ENCODE results near the gene RTBDN. TPM values are rescaled to one million over a fixed set of nuclear protein-coding genes. Genes with fewer than 3 reads are reported as not detected.
"Not testable (repeated sequence)": the region's sequence is repeated elsewhere in the genome, so short reads cannot be mapped to it uniquely, and the experiment has no call there.

RTBDN gene
- total RNA-seq, 1 experiment from 2014 or later, result 5.6 TPM

DNA sequence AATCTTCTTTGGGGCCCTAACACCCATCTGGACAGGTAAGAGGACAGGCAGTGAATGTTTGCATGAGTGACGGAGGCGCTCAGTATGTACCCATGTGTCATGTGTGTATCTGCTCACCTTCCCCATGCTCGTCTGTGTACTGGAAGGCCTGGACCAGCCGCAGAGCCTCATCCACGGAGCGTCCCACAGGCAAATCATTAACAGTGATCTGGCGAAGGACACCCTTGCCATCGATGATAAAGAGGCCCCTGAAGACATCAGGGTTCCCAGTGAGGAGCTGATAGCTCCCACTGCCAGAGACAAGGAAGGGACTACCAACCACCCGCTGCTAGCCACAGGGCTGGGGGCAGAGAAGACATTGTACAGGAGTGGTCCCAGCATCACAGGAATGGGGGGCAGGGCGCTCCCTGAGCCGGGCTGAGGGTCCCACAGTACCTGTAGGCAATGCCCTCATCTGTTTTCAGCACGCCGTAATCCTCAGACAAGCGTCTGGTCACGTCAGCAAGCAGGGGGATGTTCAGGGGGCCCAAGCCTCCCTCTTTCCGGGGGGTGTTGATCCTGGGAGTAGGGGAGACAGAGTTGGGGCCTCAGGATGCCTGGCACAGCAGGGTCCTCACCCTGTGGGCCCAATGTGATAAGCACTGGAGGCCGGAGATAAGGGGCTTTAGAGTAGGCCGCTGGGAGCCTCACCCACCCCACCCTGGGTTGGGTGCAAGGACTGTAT lies 34.5 kb downstream of the RTBDN start:
- Histone ChIP-seq H2AFZ (ENCODE audit: low read length) (no peak overlapping the region), H3K27me3 (ENCODE audit: insufficient read depth, low read length) (no peaks in the 10 kb centered on the region), H4K8ac (replicated peaks; ENCODE audit: insufficient read length, low read depth, low read length) (no peak overlapping the region), H3K18ac (ENCODE audit: insufficient read length, low read depth, low read length) (no peak overlapping the region), H2AK5ac (ENCODE audit: insufficient read length, low read length) (no peak overlapping the region), H2BK15ac (ENCODE audit: low read depth, low read length) (no peak overlapping the region), H3K14ac (ENCODE audit: insufficient read depth, low read length) (no peak overlapping the region), H2BK120ac (ENCODE audit: low read depth, low read length, poor library complexity, severe bottlenecking) (no peak overlapping the region), H3K4me2 (ENCODE audit: insufficient read depth, insufficient read length, low read length) (peak overlapping the region; percentile 84), H3T11ph (ENCODE audit: low read length) (no peak overlapping the region), H4K91ac (ENCODE audit: insufficient read length, low read depth, low read length) (no peak overlapping the region), H2BK12ac (ENCODE audit: insufficient read length, low read depth, low read length) (no peak overlapping the region), H3K4me1 (ENCODE audit: insufficient read depth, low read length) (no peaks in the 10 kb centered on the region; the same call in 1 of the 2 replicates), H3K9ac (ENCODE audit: extremely low read depth, insufficient read length, low read length) (no peak overlapping the region), H3K4ac (ENCODE audit: low read depth, low read length) (no peak overlapping the region), H2BK20ac (ENCODE audit: low read depth, low read length, poor library complexity, severe bottlenecking) (no peak overlapping the region), H3K56ac (ENCODE audit: insufficient read length, low read depth, low read length) (no peak overlapping the region), H4K20me1 (ENCODE audit: control insufficient read depth, insufficient read depth, insufficient read length) (no peaks in the 10 kb centered on the region), H3K79me1 (ENCODE audit: insufficient read depth, low read depth, low read length, poor library complexity, severe bottlenecking) (peaks cover 4% of the 10 kb centered on the region), H3K9me3 (ENCODE audit: control insufficient read depth, low read depth, low read length) (no peaks in the 10 kb centered on the region), H4K5ac (ENCODE audit: insufficient read length, low read depth, low read length) (no peak overlapping the region), H3K27ac (ENCODE audit: insufficient read length, low read depth, low read length) (no peak overlapping the region), H3K23ac (ENCODE audit: insufficient read length, low read depth, low read length) (no peak overlapping the region), H2BK5ac (ENCODE audit: insufficient read length, low read length) (no peak overlapping the region), H3K23me2 (ENCODE audit: insufficient read length, low read depth, low read length, poor library complexity, severe bottlenecking) (peaks cover 17% of the 10 kb centered on the region), H3K79me2 (ENCODE audit: insufficient read depth, low read length) (no peaks in the 10 kb centered on the region)
- H3K9me3 Mint-ChIP-seq, result no peaks in the 10 kb centered on the region; a peak in 1 of 5 replicates
- H3K27me3 Mint-ChIP-seq (ENCODE audit: low read depth), result peaks cover 6% of the 10 kb centered on the region
- peaks cover 11 to 44% (median 35%) of the 10 kb centered on the region in 3 experiments; a peak in 6 of 7 replicates for H3K36me3 Mint-ChIP-seq (ENCODE audit: insufficient read depth in 1 of 3, low read depth in 3 of 3)
- H3K4me3 Mint-ChIP-seq, result peak overlapping the region; percentile 91 to 94; a peak in 4 of 5 replicates
- DNase-seq, result no peak
- H3K4me1 Mint-ChIP-seq, result peaks cover 20 to 22% of the 10 kb centered on the region in 2 experiments
- no CpG with 5 or more reads among the region's 18 CpGs for WGBS (ENCODE audit: extremely low coverage, insufficient read length, low lambda C conversion rate)
- TF ChIP-seq, protein P1, sequence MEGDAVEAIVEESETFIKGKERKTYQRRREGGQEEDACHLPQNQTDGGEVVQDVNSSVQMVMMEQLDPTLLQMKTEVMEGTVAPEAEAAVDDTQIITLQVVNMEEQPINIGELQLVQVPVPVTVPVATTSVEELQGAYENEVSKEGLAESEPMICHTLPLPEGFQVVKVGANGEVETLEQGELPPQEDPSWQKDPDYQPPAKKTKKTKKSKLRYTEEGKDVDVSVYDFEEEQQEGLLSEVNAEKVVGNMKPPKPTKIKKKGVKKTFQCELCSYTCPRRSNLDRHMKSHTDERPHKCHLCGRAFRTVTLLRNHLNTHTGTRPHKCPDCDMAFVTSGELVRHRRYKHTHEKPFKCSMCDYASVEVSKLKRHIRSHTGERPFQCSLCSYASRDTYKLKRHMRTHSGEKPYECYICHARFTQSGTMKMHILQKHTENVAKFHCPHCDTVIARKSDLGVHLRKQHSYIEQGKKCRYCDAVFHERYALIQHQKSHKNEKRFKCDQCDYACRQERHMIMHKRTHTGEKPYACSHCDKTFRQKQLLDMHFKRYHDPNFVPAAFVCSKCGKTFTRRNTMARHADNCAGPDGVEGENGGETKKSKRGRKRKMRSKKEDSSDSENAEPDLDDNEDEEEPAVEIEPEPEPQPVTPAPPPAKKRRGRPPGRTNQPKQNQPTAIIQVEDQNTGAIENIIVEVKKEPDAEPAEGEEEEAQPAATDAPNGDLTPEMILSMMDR (conservative IDR thresholded peaks at IDR 0.05), result no peak
- no peak overlapping the region for H3K27ac Mint-ChIP-seq

DNA sequence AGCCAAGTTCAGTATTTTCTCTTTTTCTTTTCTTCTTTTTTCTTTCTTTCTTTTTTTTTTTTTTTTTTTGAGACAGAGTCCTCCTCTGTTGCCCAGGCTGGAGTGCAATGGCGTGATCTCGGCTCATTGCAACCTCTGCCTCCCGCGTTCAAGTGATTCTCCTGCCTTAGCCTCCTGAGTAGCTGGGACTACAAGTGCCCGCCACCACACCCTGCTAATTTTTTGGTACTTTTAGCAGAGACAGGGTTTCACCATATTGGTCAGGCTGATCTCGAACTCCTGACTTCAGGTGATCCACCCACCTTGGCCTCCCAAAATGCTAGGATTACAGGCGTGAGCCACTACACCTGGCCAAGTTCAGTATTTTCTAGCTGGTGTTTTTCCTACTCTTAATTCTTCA lies 36.8 kb downstream of the RTBDN start:
- H2BK5ac ChIP-seq (ENCODE audit: insufficient read length, low read length); H3K9me3 Mint-ChIP-seq; H4K8ac ChIP-seq (replicated peaks; ENCODE audit: insufficient read length, low read depth, low read length); H3K4me3 Mint-ChIP-seq; H3K27me3 Mint-ChIP-seq (ENCODE audit: low read depth); H3K23ac ChIP-seq (ENCODE audit: insufficient read length, low read depth, low read length); H2BK20ac ChIP-seq (ENCODE audit: low read depth, low read length, poor library complexity, severe bottlenecking); H3K27me3 ChIP-seq (ENCODE audit: insufficient read depth, low read length); H3K27ac Mint-ChIP-seq; H3K18ac ChIP-seq (ENCODE audit: insufficient read length, low read depth, low read length); H2AFZ ChIP-seq (ENCODE audit: low read length); H3K27ac ChIP-seq (ENCODE audit: insufficient read length, low read depth, low read length); H3K4me2 ChIP-seq (ENCODE audit: insufficient read depth, insufficient read length, low read length); H3K79me2 ChIP-seq (ENCODE audit: insufficient read depth, low read length); H2BK120ac ChIP-seq (ENCODE audit: low read depth, low read length, poor library complexity, severe bottlenecking); H2BK12ac ChIP-seq (ENCODE audit: insufficient read length, low read depth, low read length); H4K5ac ChIP-seq (ENCODE audit: insufficient read length, low read depth, low read length); H4K91ac ChIP-seq (ENCODE audit: insufficient read length, low read depth, low read length); H4K20me1 ChIP-seq (ENCODE audit: control insufficient read depth, insufficient read depth, insufficient read length); H3K4ac ChIP-seq (ENCODE audit: low read depth, low read length); H3K14ac ChIP-seq (ENCODE audit: insufficient read depth, low read length); H2BK15ac ChIP-seq (ENCODE audit: low read depth, low read length); H3K9ac ChIP-seq (ENCODE audit: extremely low read depth, insufficient read length, low read length); H3K4me1 ChIP-seq (ENCODE audit: insufficient read depth, low read length); H3T11ph ChIP-seq (ENCODE audit: low read length); H3K56ac ChIP-seq (ENCODE audit: insufficient read length, low read depth, low read length); DNase-seq; H2AK5ac ChIP-seq (ENCODE audit: insufficient read length, low read length); H3K9me3 ChIP-seq (ENCODE audit: control insufficient read depth, low read depth, low read length); H3K79me1 ChIP-seq (ENCODE audit: insufficient read depth, low read depth, low read length, poor library complexity, severe bottlenecking): not testable (repeated sequence)
- peaks cover 28 to 29% of the 10 kb centered on the region in 2 experiments for H3K4me1 Mint-ChIP-seq
- no CpG with 5 or more reads among the region's 7 CpGs for WGBS (ENCODE audit: extremely low coverage, insufficient read length, low lambda C conversion rate)
- peaks cover 11 to 44% (median 35%) of the 10 kb centered on the region in 3 experiments; a peak in 6 of 7 replicates for H3K36me3 Mint-ChIP-seq (ENCODE audit: insufficient read depth in 1 of 3, low read depth in 3 of 3)
- H3K23me2 ChIP-seq (ENCODE audit: insufficient read length, low read depth, low read length, poor library complexity, severe bottlenecking), result peaks cover 27% of the 10 kb centered on the region

All from H9 (cell line).